ENCODE data around the gene MTCL3.

MTCL3 gene

DNA sequence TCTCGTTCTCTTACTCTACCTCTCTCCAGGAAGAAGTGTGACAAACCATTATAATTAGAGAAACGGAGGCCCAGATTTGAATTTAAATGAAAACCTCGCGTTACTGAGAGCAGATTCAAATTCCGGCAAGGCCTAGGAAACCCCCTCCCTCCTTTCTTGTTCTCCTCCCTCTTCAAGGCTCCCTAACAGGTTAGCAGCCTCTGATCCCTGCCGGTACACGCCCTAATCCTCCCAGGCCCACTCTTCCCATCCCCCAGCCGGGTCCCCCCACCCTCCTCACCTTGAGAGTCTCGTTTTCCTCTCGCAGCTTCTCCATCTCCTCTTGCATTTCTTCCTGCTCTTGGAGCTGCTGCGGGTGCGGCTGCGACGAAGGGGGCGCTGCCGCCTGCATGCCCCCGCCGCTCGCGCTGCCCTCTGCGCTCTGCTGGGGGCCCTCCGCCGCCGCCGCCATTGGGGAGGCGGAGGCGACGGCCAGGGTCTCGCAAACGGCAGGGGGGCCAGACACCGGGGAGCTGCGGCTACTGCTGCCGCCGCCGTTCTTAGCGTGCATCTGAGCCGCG lies 3.8 kb downstream of the MTCL3 start:
- DNase-seq (ENCODE audit: low read depth), result no peak

DNA sequence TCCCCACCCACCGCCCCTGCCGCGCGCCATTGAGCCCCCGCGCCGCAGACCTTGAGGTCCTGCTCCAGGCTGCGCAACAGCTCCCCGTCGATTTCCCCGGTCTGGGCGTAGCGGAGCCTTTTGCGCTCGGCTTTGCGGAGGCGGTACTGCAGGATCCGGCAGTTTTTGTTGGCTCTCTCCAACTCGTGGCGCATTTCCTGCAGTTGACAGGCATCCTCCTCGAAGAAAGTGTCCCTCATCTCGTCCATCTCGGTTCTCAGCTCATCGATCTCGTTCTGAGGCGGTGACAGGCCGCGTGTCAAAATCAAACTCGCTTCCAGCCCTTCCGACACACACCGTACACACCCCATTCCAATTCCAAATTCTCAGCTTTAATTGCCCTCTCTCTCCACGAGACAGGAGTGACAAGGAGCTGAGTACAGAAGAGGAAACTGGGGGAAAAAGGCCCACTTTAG lies 4.3 kb downstream of the MTCL3 start:
- DNase-seq (ENCODE audit: low read depth), result peak; percentile 27

DNA sequence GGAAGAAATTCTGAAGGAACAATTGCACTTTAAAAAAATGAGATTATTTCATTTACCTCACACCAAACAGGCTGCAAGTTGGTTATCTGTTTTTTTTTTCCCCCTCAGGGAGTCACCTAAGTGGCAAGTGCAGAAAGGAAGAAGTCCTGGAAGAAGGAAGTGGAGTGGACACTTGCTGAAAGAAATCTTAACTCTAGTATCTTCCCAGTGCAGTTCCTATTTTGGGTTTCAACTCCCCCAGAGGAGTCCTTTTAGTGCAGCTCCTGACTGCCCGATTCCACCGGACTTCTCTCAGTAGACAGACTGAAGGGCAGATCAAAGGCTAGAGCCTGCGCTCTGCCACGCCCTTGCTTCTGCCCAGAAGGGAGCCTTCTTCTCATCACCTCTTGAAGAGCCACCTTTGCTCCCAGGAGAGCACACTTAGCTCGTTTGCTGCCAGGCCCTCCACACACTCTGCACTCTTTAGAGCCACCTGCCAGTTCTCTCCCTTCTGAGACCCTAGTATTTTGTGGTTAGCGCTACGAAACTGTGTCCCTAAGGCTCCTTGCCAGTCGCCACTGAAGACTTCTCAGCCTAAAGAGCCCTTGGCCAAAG lies 4.9 kb downstream of the MTCL3 start:
- DNase-seq (ENCODE audit: low read depth), result no peak

DNA sequence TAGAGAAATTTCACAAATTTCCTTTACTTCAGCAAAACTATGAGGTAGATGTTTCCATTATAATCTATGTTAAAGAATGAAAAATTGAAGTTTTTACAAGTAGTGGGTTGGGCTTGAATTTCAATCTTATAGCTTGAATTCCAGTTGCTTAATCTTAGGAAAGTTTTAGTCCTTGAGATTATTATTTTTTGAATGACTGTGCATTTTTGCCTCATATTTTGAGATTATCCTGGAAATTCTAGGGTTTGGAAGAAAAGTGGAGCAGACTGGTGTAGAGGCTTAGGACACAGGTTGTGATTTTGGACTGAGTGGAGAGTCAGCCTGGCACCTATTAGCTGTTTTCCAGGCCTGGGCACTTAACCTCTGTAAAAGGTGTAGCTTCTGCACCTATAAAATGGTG lies 5.7 kb downstream of the MTCL3 start:
- DNase-seq (ENCODE audit: low read depth), result no peak

DNA sequence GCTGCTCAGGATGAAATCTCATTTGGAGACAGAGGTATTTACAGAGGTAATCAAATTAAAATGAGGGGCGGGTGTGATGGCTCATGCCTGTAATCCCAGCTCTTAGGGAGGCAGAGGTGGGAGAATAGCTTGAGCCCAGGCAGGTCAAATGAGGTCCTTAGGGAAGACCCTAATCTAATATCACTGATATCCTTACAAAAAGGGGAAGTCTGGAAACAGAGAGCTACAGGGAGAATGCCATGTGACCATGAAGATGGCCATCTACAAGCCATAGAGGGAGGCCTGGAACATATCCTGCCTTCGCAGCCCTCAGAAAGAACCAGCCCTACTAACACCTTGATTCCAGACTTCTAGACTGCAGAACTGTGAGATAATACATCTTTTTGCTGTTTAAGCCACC lies 8.3 kb downstream of the MTCL3 start:
- no peak for DNase-seq (ENCODE audit: low read depth)

DNA sequence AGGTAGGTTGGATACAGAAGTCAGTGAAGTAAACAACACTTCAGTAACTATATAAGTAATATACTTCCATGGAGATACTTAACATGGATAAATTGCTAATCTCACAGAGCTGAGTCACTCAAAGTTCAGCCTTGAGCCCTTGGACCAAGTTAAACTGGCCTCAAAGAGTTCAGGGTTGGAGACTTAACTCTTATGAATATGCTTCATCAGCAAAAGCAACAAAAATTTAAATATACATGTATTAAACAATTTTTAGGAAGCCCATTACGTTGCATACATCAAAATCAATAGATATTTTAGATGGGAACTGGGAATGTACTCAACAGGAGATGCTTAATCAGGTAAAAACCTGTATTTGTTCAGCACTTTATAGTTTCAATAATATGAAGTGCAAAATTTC lies 12.2 kb downstream of the MTCL3 start:
- DNase-seq (ENCODE audit: low read depth), result no peak

DNA sequence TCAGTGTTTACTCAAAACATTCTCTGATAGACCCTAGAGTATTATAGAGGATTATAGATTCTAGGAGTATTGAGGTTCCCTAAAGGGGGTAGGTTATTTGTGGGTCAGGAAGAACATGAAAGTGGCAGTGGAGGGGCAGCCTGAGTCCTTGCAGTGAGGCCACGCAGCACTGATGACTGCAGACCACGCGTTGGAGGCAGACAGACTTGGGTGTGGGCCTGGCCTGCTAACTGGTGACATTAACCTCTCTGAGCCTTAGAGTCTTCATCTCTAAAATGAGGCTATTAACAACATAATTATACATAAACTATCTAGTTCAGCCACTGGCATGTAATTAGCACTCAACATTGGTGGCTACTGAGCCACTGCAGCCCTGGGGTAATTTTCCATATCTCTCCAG lies 16.1 kb downstream of the MTCL3 start:
- DNase-seq (ENCODE audit: low read depth), result no peak

DNA sequence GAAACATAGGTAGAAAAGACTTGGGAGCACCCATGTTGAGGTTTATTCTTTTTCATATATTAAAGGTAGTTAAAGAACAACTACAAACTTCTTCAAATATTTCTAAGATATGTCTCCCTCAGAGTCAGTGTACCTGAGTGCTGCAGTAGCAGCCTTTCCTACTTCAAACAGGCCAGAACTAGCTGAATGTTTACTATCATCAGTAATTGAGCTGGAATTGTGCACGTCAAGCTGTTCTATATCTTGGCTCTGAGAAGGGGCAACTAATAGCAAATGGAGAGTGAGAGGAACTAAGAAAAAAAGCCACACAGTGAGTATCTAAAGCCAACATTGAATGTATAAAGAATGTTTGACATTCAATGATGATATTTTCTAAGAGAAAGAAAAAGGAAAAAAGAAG lies 21.7 kb downstream of the MTCL3 start:
- no peak for DNase-seq (ENCODE audit: low read depth)

DNA sequence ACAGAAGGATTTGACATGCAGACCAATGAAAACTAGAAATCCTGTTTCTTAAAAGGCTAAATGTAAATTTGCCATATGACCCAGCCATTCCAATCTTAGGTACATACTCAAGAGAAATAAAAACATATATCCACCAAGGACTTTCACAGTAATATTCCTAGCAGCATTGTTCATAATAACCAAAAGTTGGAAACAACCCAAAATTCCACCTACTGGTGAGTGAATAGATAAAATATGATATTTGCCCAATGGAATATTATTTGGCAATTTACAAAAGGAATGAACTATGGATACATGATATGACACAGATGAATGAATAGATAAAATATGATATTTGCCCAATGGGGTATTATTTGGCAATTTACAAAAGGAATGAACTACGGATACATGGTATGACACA lies 22.7 kb downstream of the MTCL3 start:
- DNase-seq (ENCODE audit: low read depth), result no peak

DNA sequence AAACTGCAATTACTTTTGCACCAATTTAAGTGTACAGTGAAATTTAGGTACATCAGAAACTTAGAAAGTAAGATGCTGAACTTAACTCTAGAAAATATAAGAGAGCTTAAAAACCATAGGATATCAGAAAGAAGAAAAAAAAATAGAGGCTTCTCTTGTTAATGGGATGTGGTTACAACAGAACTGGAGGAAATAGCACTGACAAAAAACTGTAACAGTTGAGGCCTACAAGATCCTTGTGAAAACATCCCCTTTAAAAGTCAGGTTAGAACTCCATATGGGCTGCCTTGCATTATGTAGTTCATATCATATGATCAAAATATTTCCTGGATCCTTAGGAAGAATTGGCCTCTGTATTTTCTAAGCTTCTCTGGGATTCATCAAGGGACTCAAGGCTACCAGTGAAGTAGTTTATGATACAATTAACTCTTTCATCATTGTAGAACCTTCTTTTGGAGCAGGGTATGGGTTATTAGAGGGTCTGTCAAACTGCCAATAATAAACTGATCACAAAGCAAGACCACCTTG lies 24.8 kb downstream of the MTCL3 start:
- no peak for DNase-seq (ENCODE audit: low read depth)

DNA sequence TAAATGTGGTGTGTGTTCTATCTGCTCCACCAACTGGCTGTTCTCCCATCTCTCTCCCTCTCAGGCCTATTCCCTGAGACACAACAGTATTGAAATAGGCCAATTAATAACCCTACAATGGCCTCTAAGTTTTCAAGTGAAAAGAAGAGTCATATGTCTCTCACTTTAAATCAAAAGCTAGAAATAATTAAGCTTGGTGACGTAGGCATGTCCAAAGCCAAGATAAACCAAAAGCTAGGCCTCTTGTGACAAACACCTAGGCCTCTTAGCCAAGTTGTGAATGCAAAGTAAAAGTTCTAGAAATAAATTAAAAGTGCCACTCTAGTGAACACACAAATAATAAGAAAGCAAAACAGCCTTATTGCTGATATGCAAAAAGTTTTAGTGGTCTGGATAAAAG lies 29.9 kb downstream of the MTCL3 start:
- DNase-seq (ENCODE audit: low read depth), result no peak

DNA sequence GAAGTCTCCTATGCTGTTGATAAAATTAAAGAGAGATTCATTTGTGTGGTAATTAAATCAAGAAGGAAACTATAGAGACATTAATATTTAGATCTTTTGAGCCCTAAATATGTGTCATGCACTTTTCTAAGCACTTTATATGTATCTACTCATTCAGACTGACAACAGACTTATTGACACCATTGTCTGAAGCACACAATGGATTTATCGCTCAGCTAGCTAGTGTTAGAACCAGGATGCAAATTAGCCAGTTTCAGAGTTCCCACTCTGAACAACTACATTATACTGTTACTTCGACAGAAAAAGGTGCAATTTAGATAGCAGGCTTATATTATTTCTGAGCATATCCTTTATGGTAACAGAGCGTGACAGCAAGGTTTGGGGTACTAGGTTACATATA lies 32.2 kb downstream of the MTCL3 start:
- DNase-seq (ENCODE audit: low read depth), result no peak

DNA sequence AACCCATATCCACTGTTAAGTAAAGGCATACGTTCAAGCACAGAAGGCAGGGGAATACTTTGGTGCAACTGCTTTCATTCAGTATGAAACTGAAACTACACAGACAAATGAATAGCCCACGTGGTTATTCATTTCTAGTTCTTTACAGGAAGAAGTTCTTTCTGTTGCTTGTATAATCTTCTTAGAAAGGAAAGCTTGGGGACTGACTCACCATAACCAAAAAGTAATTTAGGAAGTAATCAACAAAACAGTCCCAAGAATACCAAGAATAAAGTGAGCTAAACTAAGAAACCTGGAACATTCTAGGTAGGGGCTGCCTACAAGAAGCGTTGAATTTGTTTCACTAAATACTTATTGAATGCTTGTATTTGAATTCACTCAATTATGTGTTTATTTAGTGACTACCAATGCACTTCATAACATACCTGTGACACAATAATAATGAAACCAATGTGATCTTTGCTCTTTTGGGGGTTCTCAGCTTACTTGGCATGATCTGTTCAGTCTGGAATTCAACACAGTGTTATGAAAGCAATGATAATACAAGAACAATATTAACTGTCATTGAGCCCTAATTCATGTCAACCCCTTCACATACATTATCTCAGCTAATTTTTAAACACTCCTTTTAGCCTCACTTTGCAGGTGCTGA lies 34.8 kb downstream of the MTCL3 start:
- no peak for DNase-seq (ENCODE audit: low read depth)

DNA sequence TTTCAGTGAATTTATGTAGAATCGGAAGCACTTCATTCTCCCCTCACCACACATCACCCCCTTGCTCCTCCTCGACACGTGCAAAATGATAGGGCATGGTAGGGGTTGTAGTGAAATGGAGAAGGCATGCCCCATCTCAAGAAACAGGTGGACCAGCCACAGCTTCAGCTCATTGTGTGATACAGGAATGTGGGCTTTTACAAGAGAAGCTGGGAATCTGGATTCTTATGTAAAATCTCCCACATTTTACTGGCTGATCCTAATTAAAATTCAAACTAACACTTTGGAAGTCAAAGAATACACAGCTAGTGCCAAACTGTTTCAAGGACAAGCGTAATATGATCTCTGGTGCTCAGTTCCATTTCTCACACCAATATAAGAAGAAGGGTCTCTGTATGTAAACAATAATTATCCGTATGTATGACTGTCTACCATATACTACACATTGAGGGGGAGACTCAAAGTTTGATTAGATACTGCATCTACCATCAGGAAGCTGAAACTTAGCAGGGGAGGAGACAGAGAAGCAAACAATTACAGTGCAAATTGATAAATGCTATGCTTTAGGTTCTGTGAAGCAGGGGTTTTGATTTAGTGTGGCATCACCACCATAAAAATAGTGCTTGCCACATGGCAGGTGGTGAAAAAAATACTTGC lies 35.6 kb downstream of the MTCL3 start:
- DNase-seq (ENCODE audit: low read depth), result no peak

DNA sequence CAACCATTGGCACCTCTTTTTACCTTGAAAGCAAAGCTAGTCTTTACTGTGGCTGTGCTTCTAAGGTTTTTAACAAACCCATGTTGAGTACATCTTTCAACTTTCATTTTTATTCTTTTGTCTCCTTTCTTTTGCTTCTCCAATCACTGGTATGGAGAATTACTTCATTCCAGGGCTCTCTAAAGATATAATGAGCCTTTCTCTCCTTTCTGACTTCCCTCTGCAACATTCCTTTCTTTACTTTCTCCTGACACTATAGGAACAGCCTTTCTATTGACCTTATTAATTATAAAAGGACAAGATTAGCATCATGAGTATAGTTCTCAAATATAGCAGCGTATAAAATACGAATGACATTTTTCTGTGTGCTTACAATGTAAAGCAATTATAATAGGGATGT lies 36.8 kb downstream of the MTCL3 start:
- DNase-seq (ENCODE audit: low read depth), result no peak

DNA sequence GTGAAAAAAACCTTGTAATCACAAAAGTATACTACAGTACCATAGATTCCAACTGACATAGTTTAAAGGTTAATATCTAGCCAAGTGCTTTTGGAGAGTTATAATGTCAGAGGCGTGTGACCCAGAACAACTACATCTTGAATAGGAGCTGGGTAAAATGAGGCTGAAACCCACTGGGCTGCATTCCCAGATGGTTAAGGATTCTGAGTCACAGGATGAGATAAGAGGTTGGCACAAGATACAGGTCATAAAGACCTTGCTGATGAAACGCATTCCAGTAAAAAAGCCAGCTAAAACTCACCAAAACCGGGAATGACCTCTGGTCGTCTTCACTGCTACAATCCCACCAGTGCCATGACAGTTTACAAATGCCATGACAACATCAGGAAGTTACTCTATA lies 37.5 kb downstream of the MTCL3 start:
- no peak for DNase-seq (ENCODE audit: low read depth)

DNA sequence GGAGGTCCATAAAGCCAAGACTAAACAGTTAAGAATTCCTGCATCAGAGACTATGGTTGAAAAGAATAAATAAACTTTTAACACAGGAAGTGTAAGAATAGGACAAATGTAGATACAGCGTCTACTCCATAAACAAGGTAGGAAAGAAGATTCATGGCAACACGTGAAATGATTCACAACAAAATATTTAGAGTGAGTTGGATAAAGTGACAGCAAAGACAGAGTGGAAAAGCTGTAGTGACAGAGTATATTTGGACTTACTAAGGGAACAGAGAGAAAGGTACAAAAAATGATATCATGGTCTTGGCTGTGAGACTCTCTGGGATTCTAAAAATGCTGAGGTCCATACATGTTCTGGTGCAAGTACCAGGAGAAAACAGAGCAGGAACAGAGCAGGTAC lies 38.0 kb downstream of the MTCL3 start:
- no peak for DNase-seq (ENCODE audit: low read depth)

DNA sequence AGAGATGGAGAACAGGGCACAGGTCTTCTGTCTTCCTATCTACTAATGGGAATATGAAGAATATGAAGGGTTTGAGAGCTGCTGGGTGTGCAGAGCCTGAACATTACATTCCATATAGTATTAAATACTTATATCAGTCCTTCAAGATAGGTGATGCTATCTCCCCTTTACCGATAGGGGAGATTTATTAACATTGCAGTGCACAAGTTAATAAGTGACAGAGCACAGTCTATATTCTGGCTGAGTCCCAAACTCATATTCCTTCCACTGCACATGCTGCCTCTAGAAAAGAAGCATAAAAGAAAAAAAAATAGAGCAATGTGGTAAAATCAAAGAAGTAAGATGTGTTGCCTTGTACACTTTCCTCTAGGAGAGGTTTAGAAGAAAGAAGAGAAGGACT lies 41.5 kb downstream of the MTCL3 start:
- DNase-seq (ENCODE audit: low read depth), result no peak

DNA sequence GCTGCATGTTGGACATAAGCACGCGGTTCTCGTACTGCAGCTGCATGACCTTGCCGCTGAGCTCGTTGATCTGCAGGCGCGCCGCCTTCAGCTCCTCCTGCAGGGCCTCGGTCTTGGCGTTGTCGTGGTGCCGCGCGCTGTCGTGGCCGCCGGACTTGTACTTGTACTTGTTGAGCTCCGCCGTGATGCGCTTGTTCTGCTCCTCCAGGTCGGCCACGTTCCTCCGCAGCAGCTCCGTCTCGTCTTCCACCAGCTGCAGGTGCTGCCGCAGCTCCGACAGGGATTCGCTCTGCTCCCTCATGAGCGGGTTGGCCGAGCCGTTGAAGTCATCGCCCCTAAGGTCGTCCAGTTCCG lies 43.3 kb downstream of the MTCL3 start:
- DNase-seq (ENCODE audit: low read depth), result no peak

DNA sequence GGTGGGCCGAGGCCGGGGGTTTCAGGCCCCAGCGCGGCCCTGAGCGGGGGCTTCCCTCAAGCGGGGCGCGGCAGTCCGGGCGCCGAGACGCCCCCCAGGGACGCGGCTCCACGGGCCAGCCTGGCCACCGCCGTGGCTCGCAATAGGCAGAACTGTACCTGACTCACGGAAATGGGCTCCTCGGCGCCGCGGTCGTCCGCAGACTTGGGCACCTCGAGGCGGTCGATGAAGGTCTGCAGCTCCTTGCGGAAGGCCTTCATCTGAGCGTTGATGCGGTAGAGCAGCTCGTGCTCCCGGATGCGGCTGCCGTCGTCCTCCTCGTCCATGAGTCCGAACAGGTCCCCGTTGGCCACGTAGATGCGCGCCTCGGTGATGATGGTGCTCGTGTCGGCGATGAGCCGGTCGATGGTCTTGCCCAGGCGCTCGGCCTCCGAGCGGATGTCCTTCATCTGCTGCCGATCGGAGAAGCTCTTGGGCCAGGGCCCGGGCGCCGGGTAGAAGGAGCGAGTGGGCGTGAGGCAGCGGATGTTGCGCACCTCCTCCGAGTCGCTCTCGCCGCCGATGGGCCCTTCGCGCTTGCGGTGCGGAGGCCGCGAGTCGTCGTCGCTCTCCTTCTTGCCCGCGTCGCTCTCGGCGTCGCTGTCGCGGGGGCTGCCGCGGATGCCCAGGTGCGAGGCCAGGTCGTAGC lies 43.9 kb downstream of the MTCL3 start:
- no peak for DNase-seq (ENCODE audit: low read depth)

DNA sequence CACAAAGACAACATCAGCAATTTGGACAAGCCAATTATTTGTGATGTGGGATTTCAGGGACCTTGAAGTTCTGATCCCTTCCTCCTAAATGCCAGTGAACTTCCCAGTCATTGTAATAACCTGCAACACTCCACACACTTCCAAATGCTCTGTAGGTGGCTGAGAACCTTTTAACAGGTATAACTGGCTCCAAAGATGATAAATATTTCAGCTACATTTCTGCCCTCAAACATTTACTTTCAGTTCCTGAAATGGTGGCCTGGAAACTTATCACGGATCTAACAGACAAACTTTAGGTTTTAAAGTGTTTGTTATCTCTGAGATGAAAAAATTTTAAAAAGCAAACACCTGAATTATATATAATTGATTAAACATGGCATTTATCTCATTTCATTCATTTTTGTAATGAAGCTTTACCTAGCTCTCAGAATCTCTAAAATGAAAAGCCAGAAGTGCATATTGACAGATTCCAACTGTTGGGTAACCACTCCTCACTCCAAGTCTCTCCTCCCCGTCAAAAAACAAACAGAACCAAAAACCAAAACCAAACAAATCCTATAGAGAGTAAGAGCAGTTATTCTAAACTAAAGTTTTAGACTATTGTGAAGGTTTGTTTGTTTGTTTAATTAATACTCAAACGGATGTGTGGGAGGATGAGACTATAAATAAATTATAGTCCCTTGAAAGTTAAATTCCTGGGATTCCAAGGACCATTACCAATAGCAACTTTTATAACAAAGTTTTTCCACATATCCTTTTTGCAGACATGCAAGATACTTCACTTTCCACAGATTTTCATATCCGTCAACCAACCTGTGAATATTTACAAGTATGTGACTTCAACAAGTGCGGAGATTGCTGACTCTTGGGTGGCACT lies 47.5 kb downstream of the MTCL3 start:
- DNase-seq (ENCODE audit: low read depth), result no peak

DNA sequence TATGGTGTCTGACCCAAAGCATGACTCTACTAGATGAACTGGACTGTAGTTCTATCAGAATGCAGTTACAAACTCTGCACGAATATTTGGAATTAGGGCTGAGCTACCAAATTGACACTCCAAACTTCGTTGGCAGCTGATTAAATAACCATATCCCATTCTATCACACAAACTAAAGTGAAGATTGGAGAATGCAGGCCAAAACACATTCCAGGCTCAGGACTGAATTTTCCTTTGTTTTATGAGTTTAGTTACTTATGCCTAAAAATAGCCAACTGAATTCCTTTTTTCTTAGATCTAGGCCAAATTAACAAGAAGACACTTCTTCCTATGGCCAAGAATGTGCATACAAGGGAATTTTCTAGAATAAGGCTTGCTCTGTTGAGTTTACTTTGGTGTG lies 50.2 kb downstream of the MTCL3 start:
- no peak for DNase-seq (ENCODE audit: low read depth)
